ENCODE measurements around the gene MMP12. TPM values are rescaled to one million over a fixed set of nuclear protein-coding genes. Genes with fewer than 3 reads are reported as not detected.
"Not testable (repeated sequence)": the region's sequence is repeated elsewhere in the genome, so short reads cannot be mapped to it uniquely, and the experiment has no call there.

Gene MMP12
- polyA plus RNA-seq, 1 donor from 2014 or later, result not detected

GRCh38 chr11:102912482-102912830 lies 37.7 kb upstream of the MMP12 start (continued):
- TF ChIP-seq EP300 (conservative IDR thresholded peaks at IDR 0.05; ENCODE audit: poor library complexity, severe bottlenecking) (no peak), MXI1 (conservative IDR thresholded peaks at IDR 0.05; ENCODE audit: poor library complexity, severe bottlenecking) (no peak), RAD21 (conservative IDR thresholded peaks at IDR 0.05) (no peak), TAF1 (IDR thresholded peaks at IDR 0.05; ENCODE audit: low read depth) (no peak)

- Histone ChIP-seq H3K79me2 (replicated peaks; ENCODE audit: insufficient read depth, low read length) (no peaks in the 10 kb centered on the region), H3K4me2 (ENCODE audit: low read length) (no peak overlapping the region), H3F3A (ENCODE audit: insufficient read depth, low read length, poor library complexity, severe bottlenecking) (no peaks in the 10 kb centered on the region), H3K9ac (ENCODE audit: low read length) (no peak overlapping the region), H3K9me3 (ENCODE audit: low read length) (no peaks in the 10 kb centered on the region), H3K27ac (ENCODE audit: low read length) (no peak overlapping the region), H3K27me3 (ENCODE audit: insufficient read depth, low read depth, low read length) (no peaks in the 10 kb centered on the region), H3K4me3 (ENCODE audit: low read length) (no peak overlapping the region), H4K20me1 (ENCODE audit: insufficient read depth) (no peaks in the 10 kb centered on the region), H3K9me2 (ENCODE audit: insufficient read depth, low read length) (no peaks in the 10 kb centered on the region), H2AFZ (ENCODE audit: low read depth, low read length) (no peak overlapping the region), H3K36me3 (ENCODE audit: insufficient read depth, low read length) (no peaks in the 10 kb centered on the region)
- TF ChIP-seq EZH2 (IDR thresholded peaks at IDR 0.05; ENCODE audit: borderline replicate concordance, insufficient read depth, low read length, poor library complexity, severe bottlenecking) (no peak), CTCF (IDR thresholded peaks at IDR 0.05; ENCODE audit: poor library complexity, severe bottlenecking) (no peak), POLR2AphosphoS5 (IDR thresholded peaks at IDR 0.05) (no peak), REST (IDR thresholded peaks at IDR 0.05; ENCODE audit: borderline replicate concordance) (no peak)
Observed at GRCh38 chr11:102911758-102912481, 37.1 kb upstream of the MMP12 start.

GRCh38 chr11:102905848-102906247 lies 31.1 kb upstream of the MMP12 start:
- H3F3A ChIP-seq (ENCODE audit: insufficient read depth, low read length, poor library complexity, severe bottlenecking); H3K9me3 ChIP-seq (ENCODE audit: low read length); H3K79me2 ChIP-seq (replicated peaks; ENCODE audit: insufficient read depth, low read length); H3K4me3 ChIP-seq (ENCODE audit: low read length); H4K20me1 ChIP-seq (ENCODE audit: insufficient read depth); H3K36me3 ChIP-seq (ENCODE audit: insufficient read depth, low read length); H3K9me2 ChIP-seq (ENCODE audit: insufficient read depth, low read length); H3K27ac ChIP-seq (ENCODE audit: low read length); H2AFZ ChIP-seq (ENCODE audit: low read depth, low read length); H3K4me2 ChIP-seq (ENCODE audit: low read length); H3K27me3 ChIP-seq (ENCODE audit: insufficient read depth, low read depth, low read length); H3K9ac ChIP-seq (ENCODE audit: low read length): not testable (repeated sequence)

GRCh38 chr11:102903895-102904294 lies 29.1 kb upstream of the MMP12 start:
- not testable (repeated sequence) for H3K27me3 ChIP-seq (ENCODE audit: insufficient read depth, low read depth, low read length); H3F3A ChIP-seq (ENCODE audit: insufficient read depth, low read length, poor library complexity, severe bottlenecking); H3K27ac ChIP-seq (ENCODE audit: low read length); H3K79me2 ChIP-seq (replicated peaks; ENCODE audit: insufficient read depth, low read length); H3K4me2 ChIP-seq (ENCODE audit: low read length); H3K9me2 ChIP-seq (ENCODE audit: insufficient read depth, low read length); H4K20me1 ChIP-seq (ENCODE audit: insufficient read depth); H3K36me3 ChIP-seq (ENCODE audit: insufficient read depth, low read length); H3K9me3 ChIP-seq (ENCODE audit: low read length); H2AFZ ChIP-seq (ENCODE audit: low read depth, low read length); H3K9ac ChIP-seq (ENCODE audit: low read length); H3K4me3 ChIP-seq (ENCODE audit: low read length)
